Measurements from ENCODE around the gene MBD6.
"Not testable (repeated sequence)": the region's sequence is repeated elsewhere in the genome, so short reads cannot be mapped to it uniquely, and the experiment has no call there.

MBD6 gene

GRCh38 chr12:57488402-57489156, 34.0 kb upstream of the MBD6 start:
- DNase-seq (ENCODE audit: low read depth in 3 of 3): no peak

GRCh38 chr12:57489157-57489641, 33.4 kb upstream of the MBD6 start:
- no peak for DNase-seq (ENCODE audit: low read depth in 3 of 3)

GRCh38 chr12:57490126-57490525, 32.5 kb upstream of the MBD6 start:
- DNase-seq (ENCODE audit: low read depth in 3 of 3): no peak

- DNase-seq (ENCODE audit: low read depth in 3 of 3): no peak
Measured at GRCh38 chr12:57491393-57492280, 31.0 kb upstream of the MBD6 start.

GRCh38 chr12:57495051-57495701, 27.4 kb upstream of the MBD6 start:
- DNase-seq (ENCODE audit: low read depth in 3 of 3): not testable (repeated sequence)

GRCh38 chr12:57496822-57497221, 25.8 kb upstream of the MBD6 start:
- no peak for DNase-seq (ENCODE audit: low read depth in 3 of 3)

GRCh38 chr12:57497223-57498131, 25.1 kb upstream of the MBD6 start:
- DNase-seq (ENCODE audit: low read depth in 3 of 3): no peak

- DNase-seq (ENCODE audit: low read depth in 3 of 3): no peak
Measured at GRCh38 chr12:57498132-57498502, 24.5 kb upstream of the MBD6 start.

GRCh38 chr12:57498571-57498970, 24.1 kb upstream of the MBD6 start:
- no peak for DNase-seq (ENCODE audit: low read depth in 3 of 3)

- no peak for DNase-seq (ENCODE audit: low read depth in 3 of 3)
Measured at GRCh38 chr12:57500213-57500612, 22.4 kb upstream of the MBD6 start.

GRCh38 chr12:57502311-57502969, 20.2 kb upstream of the MBD6 start:
- DNase-seq (ENCODE audit: low read depth in 3 of 3): not testable (repeated sequence)

GRCh38 chr12:57506541-57506940, 16.1 kb upstream of the MBD6 start:
- DNase-seq (ENCODE audit: low read depth in 3 of 3): not testable (repeated sequence)

- DNase-seq (ENCODE audit: low read depth in 3 of 3): not testable (repeated sequence)
Measured at GRCh38 chr12:57507796-57508195, 14.8 kb upstream of the MBD6 start.

GRCh38 chr12:57511161-57511560, 11.5 kb upstream of the MBD6 start:
- DNase-seq (ENCODE audit: low read depth in 3 of 3): no peak

- DNase-seq (ENCODE audit: low read depth in 3 of 3): no peak
Measured at GRCh38 chr12:57511588-57512325, 10.9 kb upstream of the MBD6 start.

- no peak for DNase-seq (ENCODE audit: low read depth in 3 of 3)
Measured at GRCh38 chr12:57512665-57513064, 10.0 kb upstream of the MBD6 start.

- DNase-seq (ENCODE audit: low read depth in 3 of 3): no peak
Measured at GRCh38 chr12:57513266-57513665, 9.4 kb upstream of the MBD6 start.

- DNase-seq (ENCODE audit: low read depth in 3 of 3): not testable (repeated sequence)
Measured at GRCh38 chr12:57513677-57514076, 8.9 kb upstream of the MBD6 start.

GRCh38 chr12:57514246-57514645, 8.4 kb upstream of the MBD6 start:
- not testable (repeated sequence) for DNase-seq (ENCODE audit: low read depth in 3 of 3)
